HG03097 (cell line): ENCODE measurements around the gene STOM.
A peak's percentile ranks its signal among the peaks of the same experiment; 100 is the strongest.

Source experiments
- ATAC-seq: cut with Tn5 transposase; IDR thresholded peaks from one replicate; pipeline ENCODE4 v1.9.1; 2021; ENCODE audit not compliant: unreplicated experiment, low FRiP score

Gene STOM

DNA sequence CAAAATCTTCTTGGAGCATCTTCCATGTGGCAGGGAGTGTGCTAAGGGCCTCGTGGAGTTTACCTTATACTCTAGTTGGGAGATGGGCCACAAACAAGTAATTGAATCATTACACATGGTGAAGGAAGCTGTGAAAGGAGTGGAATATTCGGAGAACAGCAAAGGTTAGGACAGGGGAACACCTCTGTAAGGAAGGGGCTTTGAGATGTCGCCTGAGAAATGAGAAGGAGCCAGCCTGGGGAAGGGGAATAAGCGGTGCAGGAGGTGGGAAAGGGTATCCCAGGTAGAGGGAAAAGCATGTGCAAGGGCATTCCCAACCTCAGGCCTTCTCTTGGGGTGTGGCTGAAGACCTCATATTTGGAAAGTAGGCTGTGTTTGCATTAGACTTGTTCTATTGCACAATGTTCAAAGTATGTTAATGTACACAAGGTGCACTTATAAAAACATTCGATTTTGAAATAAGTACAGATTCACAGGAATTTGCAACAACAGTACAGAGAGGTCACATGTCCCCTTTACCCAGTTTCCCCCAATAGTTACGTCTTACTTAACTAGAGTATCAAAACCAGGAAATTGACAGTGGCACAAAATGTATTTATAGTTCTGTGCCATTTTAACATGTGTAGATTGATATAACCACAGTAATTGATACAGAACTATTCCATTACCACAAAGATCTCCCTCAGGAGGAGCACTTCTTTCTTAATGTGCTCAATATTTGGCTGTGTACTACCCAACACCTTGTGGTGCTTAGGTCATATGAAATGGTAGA is 2.4 kb upstream of the STOM start:
- ATAC-seq = no peak

DNA sequence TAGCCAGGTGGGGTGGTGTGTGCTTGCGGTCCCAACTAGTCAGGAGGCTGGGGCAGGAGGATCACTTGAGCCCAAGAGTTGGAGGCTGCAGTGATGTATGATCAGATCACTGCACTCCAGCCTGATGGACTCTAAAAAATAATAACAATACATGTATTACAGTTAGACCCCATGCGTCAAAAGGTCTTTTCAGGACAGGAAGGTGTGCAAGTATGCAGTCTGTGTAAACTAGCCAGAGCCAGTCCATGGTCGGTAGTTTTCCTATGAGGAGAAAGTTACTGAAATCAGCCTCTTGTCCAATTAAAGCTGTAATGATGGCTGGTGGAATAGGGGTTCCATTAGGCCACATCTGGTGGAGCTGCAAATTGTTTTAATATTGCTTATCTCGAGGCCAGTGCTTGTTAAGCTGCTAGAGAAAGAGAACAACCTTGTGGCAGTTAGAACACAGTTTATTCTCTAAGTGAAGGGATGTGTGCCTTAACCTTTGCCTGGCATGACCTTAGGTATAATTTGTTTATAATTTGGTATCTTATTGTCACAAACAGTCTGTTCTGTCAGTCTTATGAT is 1.5 kb upstream of the STOM start:
- ATAC-seq = no peak

DNA sequence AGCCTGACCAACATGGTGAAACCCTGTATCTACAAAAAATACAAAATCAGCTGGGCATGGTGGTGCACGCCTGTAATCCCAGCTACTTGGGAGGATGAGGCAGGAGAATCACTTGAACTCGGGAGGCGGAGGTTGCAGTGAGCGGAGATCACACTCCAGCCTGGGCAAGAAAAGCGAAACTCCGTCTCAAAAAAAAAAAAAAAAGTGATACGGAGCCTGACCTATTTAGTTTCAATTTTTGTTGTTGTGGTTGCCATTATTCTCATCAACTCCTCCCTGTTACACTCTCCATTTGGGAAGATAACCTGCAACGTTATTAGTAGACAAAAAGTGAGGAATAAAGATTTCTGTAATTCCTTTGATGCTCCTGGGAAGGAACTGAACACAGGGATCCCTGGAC is 1.3 kb downstream of the STOM start:
- no peak for ATAC-seq

DNA sequence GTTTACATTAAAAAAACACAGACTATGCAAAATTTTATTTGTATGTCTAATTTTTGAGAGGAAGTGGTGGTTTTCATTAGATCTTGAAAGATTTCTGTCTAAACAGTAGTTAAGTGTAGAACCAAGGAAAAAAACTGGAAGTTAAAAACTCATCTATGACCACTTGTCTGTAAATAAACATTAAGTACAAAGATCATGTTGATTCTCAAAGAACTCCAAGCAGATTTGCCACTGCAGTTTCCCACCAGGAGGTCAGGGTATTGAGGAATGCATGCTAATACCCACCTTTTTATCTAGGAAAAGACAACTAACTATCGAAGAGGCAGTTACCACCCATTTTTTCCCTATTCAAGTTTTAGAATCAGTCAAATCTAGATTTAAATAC is 1.9 kb downstream of the STOM start:
- ATAC-seq = no peak

DNA sequence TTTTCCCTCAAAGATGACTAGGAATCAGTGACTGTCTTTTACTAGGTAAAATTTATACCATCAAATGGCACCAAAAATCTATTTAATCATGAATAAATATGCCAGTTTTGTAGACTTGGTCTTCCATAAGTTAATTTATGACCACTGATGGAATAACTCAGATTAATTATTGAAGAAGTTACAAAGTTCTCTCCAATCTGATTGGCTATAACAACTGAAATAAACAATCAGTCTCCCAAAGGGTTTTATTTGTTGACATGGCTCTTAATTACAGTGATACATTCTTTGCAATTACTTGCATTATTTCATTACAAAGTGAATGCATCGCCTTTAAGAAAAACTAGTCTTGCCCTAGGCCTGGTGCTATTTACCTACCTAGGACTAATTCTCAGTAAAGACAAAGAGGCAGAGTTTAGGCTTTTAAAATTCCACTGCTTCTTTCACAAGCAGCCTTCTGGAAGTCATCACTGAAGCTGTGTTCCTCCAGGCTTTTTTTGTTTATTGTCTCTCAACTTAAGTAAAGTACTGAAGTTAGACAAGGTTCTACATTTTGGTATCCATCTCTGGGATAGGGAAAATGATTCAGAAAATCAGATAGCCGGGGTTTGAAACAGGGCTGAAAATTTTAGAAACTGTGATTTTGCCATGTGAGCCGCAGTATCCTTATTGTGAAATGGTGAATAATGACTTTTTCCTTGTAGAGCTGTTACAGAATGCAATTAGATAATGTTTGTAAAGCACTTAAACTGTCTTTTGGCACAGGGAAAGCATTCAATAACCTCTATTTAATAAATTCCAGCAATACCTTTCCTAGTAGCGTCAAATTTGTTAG is 2.5 kb downstream of the STOM start:
- ATAC-seq = no peak

DNA sequence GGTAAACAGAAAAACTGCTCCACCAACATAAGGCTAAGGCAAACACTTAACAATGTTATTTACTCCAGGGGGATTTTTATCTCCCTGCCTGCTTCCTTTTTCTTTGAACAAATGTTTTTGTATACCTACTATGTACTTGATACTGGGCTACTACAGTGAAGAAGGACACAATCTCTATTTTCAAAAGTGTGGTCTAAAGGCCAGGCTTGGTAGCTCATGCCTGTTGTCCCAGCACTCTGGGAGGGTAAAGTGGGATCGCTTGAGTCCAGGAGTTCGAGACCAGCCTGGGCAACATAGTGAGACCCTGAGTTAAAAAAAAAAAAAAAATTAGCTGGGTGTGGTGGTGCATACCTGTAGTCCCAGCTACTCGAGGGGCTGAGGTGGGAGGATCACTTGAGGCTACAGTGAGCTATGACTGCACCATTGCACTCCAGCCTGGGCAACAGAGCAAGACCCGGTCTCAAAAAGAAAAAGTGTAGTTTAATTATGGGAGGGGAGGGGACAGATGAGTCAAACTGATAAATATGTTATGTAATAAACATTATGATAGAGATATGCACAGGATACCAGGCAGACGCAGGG is 3.3 kb downstream of the STOM start:
- no peak for ATAC-seq

DNA sequence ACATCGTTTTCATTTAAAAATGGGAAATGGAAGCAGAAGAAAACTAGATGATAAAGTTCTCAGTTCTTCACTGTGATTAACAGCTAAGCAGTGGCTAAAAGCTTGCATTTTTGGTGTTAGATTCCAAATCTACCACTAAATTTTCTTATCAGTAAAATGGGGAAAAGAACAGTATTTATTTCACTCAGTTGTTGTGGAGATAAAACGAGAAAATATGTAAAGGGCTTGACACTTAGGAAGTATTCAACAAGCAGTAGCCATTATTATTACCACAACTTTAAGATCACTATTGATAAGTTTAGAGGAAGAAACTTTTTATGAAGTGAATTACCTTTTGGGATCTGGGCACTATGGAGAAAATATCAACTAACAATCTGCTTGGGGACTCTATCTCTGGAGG is 4.5 kb downstream of the STOM start:
- ATAC-seq = no peak

DNA sequence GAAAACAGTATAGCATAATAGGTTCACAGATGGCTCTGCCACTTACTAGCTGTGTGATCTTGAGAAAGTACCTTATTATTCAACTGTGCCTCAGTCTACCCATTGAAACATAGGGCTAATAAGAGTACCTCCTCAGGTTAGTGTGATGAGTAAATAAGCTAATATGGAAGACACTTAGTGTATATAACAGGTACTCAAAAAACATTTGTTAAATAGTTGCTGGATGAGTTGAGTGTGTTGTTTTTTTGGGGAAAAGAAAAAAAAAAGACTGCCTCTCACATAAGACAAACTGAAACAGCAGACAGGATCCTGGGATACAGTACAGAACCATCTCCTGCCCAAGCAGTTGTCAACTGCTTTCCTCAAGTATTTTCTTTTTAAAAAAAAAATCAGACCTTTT is 5.2 kb downstream of the STOM start:
- ATAC-seq = no peak

DNA sequence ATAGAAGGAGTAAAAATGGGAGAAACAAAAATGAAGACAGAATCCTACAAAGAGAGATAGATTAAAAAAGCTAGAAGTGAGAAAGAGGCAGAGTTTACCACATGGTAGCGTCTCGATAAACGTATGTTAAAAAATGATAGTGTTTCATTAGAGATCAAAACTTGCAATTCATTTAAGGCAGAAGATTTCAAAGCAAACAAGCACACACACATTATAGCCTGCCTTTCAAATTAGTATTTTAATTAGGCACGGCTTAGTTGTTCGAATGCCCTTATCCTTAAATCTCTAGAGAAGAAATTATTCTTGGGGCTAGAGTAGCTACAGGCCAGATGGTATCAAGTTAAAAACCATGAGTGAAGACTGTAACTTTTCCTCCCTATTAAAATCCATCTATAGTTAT is 6.0 kb downstream of the STOM start:
- ATAC-seq = no peak

DNA sequence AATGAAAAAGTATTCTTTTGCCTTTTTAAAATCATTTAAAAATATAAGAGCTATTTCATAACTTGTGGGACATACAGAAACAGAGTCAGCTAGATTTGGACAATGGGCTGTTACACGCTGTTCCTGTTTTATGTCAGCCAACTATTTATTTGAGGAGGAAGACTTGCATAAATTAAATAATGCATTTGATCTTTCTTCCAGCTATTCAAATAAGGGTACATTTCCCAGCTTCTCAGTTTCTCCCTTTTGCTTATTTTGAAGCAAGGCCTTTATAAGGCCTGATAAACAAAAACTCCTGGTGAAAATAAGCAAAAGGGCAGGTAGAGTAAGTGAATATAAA is 6.5 kb downstream of the STOM start:
- ATAC-seq = no peak

DNA sequence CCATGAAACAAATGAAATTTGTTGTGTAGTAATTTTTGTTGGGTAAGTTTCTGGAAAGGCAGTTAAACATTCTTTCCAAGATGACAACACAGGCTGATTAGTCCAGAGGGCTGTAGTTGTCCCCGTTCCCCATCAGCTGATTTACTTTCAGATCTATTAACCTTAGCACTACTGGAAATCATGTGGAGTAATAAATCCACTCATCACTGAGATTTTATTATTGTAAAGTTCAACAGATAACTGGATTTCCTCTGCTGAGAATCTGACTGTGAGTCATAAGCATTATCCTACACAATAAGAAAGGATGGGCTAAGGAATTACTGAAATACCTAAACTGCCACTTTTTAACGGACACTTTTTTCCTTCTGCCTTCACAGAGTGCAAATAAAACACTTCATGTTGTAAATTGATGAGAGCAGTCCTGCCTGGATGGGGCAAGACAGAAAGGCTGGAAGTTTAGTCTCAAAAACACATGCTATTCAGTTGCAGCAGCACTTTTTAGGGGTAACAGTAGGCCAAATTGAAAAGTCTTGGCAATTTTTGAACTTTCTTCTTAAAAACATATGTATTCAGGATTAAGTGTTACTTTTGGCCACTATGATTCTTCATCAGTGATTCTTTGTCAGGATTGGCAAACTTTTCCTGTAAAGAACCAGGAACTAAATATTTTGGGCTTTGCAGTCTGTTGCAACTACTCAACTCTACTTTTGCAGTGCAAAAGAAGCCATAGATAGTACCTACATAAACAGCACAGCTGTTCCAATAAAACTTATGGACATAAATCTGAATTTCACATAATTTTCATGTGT is 7.0 kb downstream of the STOM start:
- no peak for ATAC-seq

DNA sequence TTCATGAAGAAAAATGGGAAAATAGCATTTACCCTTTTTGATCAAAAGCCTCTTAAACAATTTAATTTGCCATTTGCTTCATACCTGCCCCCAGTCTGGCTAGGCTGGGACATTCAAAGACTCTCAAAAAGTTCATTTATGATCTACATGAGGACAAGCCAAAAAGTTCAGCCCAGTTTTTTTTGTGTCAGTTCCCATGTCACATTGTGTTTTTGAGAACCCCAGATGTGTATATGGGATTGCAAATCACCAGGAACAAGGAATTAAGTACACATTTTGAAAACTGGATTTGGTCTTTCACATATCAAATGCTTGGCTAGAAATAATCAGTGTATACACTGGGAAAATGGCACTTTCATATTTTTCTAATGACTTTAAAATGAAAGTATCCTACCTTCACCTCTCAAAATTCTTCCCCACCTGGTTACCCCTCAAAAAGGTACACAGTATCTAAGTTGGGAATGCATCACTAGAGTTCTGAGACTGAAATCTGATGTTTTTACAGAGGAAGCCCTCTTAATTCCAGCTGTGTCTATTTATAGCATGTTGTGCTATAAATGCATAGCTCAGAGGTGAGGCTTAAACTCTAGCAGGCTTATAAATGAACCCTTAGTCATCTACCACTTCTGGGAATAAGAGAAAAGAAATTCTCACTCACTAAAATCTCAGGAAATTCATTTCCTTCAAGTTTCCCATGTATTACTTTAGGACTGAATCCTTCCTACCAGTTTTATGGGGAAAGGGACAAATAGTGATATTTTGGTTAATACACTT is 9.3 kb downstream of the STOM start:
- ATAC-seq = no peak

DNA sequence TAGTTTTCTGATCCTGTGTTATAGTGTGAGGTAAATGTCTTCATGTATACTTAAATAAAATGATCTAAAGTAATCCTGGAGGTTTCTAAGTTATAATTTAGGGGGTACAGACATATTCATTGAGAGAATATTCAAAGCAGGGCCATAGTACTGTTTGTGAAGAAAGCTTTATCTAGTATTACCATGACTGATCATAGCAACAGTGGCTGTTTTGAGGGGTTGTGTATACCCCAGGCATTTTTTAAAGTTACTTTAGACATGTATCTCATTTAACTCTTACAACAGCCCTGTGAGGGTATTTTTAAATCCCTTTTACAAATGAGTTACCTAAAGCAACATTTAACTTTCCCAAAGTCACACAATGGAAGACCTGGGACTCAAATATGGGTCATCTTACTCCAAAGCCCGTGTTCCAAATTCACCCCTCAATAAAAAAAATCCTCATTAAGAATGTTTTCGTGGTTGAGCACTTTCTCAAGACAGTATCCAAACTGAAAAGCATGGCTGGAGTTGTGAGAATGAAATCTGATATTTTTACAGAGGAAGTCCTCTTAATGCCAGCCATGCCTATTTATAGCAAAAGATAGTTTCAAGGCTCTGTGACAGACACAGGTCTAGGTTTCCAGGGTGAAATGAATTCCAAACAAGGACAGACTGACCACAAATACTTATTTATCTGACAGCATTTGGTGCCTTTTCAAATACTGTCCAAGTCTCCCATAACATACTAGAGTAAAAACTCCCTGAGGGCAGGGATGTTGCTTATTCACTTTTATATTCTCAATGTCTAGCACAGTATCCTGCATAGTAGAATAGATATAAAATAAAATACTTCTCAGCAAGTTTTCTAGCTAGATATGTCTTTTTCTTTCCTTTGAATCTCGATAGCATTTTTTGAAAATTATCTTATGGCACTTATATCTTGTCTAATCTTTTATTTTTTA is 10.4 kb downstream of the STOM start:
- no peak for ATAC-seq

DNA sequence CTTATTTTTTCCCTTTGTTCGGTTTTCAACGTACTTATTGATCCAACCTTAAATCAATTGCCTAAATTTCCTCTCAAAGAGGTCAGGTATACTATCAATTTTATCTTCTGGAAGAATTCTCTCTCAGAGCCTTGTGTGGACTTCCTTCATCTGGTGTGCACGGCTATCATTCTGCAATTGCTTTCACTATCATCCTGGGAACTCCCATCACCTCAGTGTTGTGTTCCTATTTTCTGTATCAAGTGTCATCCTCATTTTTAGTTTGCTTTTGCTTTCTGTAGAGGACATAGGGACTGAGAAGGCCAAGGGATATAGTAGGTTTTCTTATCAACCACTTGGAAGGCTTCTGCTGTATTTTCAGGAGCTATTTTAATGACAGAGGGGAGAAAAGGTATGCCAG is 11.3 kb downstream of the STOM start:
- ATAC-seq = peak; percentile 56

DNA sequence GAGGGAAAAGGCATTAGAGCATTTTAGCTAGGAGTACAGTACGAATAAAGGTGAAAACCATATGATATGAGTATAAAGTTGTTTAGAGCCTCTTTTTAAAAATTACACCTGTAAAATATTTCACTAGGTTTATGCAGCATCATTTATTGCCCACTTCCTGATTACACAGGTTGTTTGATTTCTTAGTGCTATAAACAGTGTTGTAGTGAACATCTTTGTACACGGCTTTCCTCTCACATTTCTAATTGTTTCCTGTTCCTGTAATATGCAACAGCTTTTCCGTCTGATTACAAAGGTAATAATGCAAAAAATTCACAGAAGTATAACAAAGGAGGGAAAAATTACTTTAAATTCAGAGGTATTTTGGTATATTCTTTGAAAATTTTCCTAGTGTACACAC is 13.0 kb downstream of the STOM start:
- ATAC-seq = no peak

DNA sequence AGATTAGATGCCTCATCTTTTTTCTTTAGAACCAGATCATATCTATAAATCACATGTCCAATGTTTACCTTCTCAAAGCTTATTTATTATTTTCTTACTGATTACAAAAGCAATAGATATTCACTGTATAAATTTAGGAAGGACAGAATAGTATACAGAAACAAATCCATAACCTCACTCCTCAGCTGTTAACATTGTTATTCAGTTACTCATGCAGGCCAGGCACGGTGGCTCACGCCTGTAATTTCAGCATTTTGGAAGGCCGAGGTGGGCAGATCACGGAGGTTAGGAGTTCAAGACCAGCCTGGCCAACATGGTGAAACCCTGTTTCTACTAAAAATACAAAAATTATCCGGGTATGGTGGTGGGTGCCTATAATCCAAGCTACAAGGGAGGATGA is 15.3 kb downstream of the STOM start:
- ATAC-seq = no peak

DNA sequence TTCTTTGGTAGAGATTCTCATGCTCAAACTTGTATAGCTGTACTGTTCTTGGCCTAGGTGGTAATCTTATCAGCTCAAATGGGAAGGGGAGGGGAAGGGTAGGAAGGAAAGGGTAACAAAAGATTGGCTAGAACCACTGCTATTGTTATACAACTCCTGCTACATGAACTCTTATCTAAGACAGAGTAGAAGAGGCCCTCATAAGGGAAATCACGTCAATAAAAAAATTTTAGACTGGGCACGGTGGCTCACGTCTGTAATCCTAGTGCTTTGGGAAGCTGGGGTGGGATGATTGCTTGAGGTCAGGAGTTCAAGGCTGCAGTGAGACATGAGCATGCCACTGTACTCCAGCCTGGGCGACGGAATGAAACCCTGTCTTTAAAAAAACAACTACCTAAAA is 15.9 kb downstream of the STOM start:
- ATAC-seq = no peak

DNA sequence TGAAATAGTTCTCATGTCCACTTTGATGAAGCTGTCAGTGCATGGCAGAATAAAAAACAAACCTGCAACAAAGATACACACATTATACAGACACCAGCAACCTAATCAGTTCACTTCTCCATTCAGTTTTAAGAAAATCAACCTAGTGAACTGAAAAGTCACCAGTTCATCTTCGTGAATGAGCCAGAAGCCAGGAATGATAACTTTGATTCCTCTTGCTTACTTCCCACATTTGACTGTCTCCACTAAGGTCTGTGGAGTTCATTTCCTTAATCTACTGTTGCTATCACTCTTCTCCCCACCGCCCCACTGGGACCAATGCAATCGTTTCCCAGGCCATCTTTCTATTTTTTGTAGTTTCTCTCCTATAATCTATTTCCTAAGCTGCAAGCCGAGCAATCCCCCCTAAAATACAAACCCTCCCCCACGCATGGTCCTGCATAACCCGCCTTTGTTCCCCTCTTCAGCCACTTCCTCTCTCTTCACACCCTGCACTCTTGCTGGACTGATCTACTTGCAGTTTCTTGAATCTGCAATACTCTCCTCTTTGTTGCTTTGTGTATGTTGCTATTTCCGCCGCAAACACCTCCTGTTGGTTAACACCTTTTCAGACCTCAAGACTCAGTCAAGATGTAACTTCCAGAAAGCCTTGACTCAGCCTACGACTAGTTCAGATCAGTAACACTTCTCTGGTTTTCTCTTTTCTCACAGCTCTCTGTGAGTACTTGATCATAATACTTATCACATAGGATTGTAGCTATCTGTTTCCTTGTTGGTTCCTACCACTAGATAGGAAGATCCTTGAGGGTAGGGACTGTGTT is 16.6 kb downstream of the STOM start:
- ATAC-seq = peak; percentile 92
